ENCODE data around the gene SLC12A4.

SLC12A4 gene

GRCh38 chr16:67927131-67927941, 41.1 kb downstream of the SLC12A4 start:
- Histone ChIP-seq H3K27ac (ENCODE audit: insufficient read depth, low read length, poor library complexity, severe bottlenecking) (no peak overlapping the region), H3K9me3 (ENCODE audit: control insufficient read depth, low read length) (no peaks in the 10 kb centered on the region), H3K4me1 (ENCODE audit: control insufficient read depth, insufficient read depth, low read length, poor library complexity, severe bottlenecking) (peaks cover 3% of the 10 kb centered on the region), H3K36me3 (ENCODE audit: control insufficient read depth, insufficient read depth, low read length) (peaks cover 27% of the 10 kb centered on the region), H3K27me3 (replicated peaks; ENCODE audit: control insufficient read depth, insufficient read depth, low read length, poor library complexity, severe bottlenecking) (no peaks in the 10 kb centered on the region), H3K4me3 (ENCODE audit: insufficient read depth, low read depth, low read length, poor library complexity, severe bottlenecking) (no peak overlapping the region)
- no peak for DNase-seq

GRCh38 chr16:67926181-67926750, 42.2 kb downstream of the SLC12A4 start:
- Histone ChIP-seq H3K4me1 (ENCODE audit: control insufficient read depth, insufficient read depth, low read length, poor library complexity, severe bottlenecking) (peaks cover 3% of the 10 kb centered on the region), H3K9me3 (ENCODE audit: control insufficient read depth, low read length) (no peaks in the 10 kb centered on the region), H3K27me3 (replicated peaks; ENCODE audit: control insufficient read depth, insufficient read depth, low read length, poor library complexity, severe bottlenecking) (no peaks in the 10 kb centered on the region), H3K36me3 (ENCODE audit: control insufficient read depth, insufficient read depth, low read length) (peaks cover 18% of the 10 kb centered on the region), H3K27ac (ENCODE audit: insufficient read depth, low read length, poor library complexity, severe bottlenecking) (no peak overlapping the region), H3K4me3 (ENCODE audit: insufficient read depth, low read depth, low read length, poor library complexity, severe bottlenecking) (no peak overlapping the region)
- no peak for DNase-seq

- no peak overlapping the region for H3K4me3 ChIP-seq (ENCODE audit: insufficient read depth, low read depth, low read length, poor library complexity, severe bottlenecking)
- peaks cover 3% of the 10 kb centered on the region for H3K4me1 ChIP-seq (ENCODE audit: control insufficient read depth, insufficient read depth, low read length, poor library complexity, severe bottlenecking)
- H3K27me3 ChIP-seq (replicated peaks; ENCODE audit: control insufficient read depth, insufficient read depth, low read length, poor library complexity, severe bottlenecking) = no peaks in the 10 kb centered on the region
- no peak overlapping the region for H3K27ac ChIP-seq (ENCODE audit: insufficient read depth, low read length, poor library complexity, severe bottlenecking)
- no peaks in the 10 kb centered on the region for H3K9me3 ChIP-seq (ENCODE audit: control insufficient read depth, low read length)
- H3K36me3 ChIP-seq (ENCODE audit: control insufficient read depth, insufficient read depth, low read length) = peaks cover 13% of the 10 kb centered on the region
- DNase-seq = no peak
Measured at GRCh38 chr16:67924140-67924906, 44.1 kb downstream of the SLC12A4 start.

- Histone ChIP-seq H3K27ac (ENCODE audit: insufficient read depth, low read length, poor library complexity, severe bottlenecking) (no peak overlapping the region), H3K4me3 (ENCODE audit: insufficient read depth, low read depth, low read length, poor library complexity, severe bottlenecking) (no peak overlapping the region), H3K4me1 (ENCODE audit: control insufficient read depth, insufficient read depth, low read length, poor library complexity, severe bottlenecking) (peaks cover 3% of the 10 kb centered on the region), H3K27me3 (replicated peaks; ENCODE audit: control insufficient read depth, insufficient read depth, low read length, poor library complexity, severe bottlenecking) (no peaks in the 10 kb centered on the region), H3K9me3 (ENCODE audit: control insufficient read depth, low read length) (no peaks in the 10 kb centered on the region), H3K36me3 (ENCODE audit: control insufficient read depth, insufficient read depth, low read length) (peaks cover 13% of the 10 kb centered on the region)
- DNase-seq = no peak
Measured at GRCh38 chr16:67923414-67924116, 44.9 kb downstream of the SLC12A4 start.

- H3K36me3 ChIP-seq (ENCODE audit: control insufficient read depth, insufficient read depth, low read length) = peaks cover 8% of the 10 kb centered on the region
- H3K4me1 ChIP-seq (ENCODE audit: control insufficient read depth, insufficient read depth, low read length, poor library complexity, severe bottlenecking) = no peaks in the 10 kb centered on the region
- no peak for DNase-seq
- no peak overlapping the region for H3K4me3 ChIP-seq (ENCODE audit: insufficient read depth, low read depth, low read length, poor library complexity, severe bottlenecking)
- no peaks in the 10 kb centered on the region for H3K9me3 ChIP-seq (ENCODE audit: control insufficient read depth, low read length)
- no peak overlapping the region for H3K27ac ChIP-seq (ENCODE audit: insufficient read depth, low read length, poor library complexity, severe bottlenecking)
- H3K27me3 ChIP-seq (replicated peaks; ENCODE audit: control insufficient read depth, insufficient read depth, low read length, poor library complexity, severe bottlenecking) = no peaks in the 10 kb centered on the region
Measured at GRCh38 chr16:67922740-67923139, 45.7 kb downstream of the SLC12A4 start.

- no peaks in the 10 kb centered on the region for H3K4me1 ChIP-seq (ENCODE audit: control insufficient read depth, insufficient read depth, low read length, poor library complexity, severe bottlenecking)
- no peak for DNase-seq
- peaks cover 3% of the 10 kb centered on the region for H3K36me3 ChIP-seq (ENCODE audit: control insufficient read depth, insufficient read depth, low read length)
- no peak overlapping the region for H3K27ac ChIP-seq (ENCODE audit: insufficient read depth, low read length, poor library complexity, severe bottlenecking)
- H3K9me3 ChIP-seq (ENCODE audit: control insufficient read depth, low read length) = no peaks in the 10 kb centered on the region
- no peak overlapping the region for H3K4me3 ChIP-seq (ENCODE audit: insufficient read depth, low read depth, low read length, poor library complexity, severe bottlenecking)
- H3K27me3 ChIP-seq (replicated peaks; ENCODE audit: control insufficient read depth, insufficient read depth, low read length, poor library complexity, severe bottlenecking) = no peaks in the 10 kb centered on the region
Measured at GRCh38 chr16:67922221-67922620, 46.2 kb downstream of the SLC12A4 start.

- Histone ChIP-seq H3K36me3 (ENCODE audit: control insufficient read depth, insufficient read depth, low read length) (peaks cover 3% of the 10 kb centered on the region), H3K4me3 (ENCODE audit: insufficient read depth, low read depth, low read length, poor library complexity, severe bottlenecking) (no peak overlapping the region), H3K27me3 (replicated peaks; ENCODE audit: control insufficient read depth, insufficient read depth, low read length, poor library complexity, severe bottlenecking) (no peaks in the 10 kb centered on the region), H3K4me1 (ENCODE audit: control insufficient read depth, insufficient read depth, low read length, poor library complexity, severe bottlenecking) (no peaks in the 10 kb centered on the region), H3K9me3 (ENCODE audit: control insufficient read depth, low read length) (no peaks in the 10 kb centered on the region), H3K27ac (ENCODE audit: insufficient read depth, low read length, poor library complexity, severe bottlenecking) (no peak overlapping the region)
- no peak for DNase-seq
Measured at GRCh38 chr16:67919622-67920221, 48.7 kb downstream of the SLC12A4 start.

- H3K27me3 ChIP-seq (replicated peaks; ENCODE audit: control insufficient read depth, insufficient read depth, low read length, poor library complexity, severe bottlenecking) = no peaks in the 10 kb centered on the region
- no peaks in the 10 kb centered on the region for H3K4me1 ChIP-seq (ENCODE audit: control insufficient read depth, insufficient read depth, low read length, poor library complexity, severe bottlenecking)
- H3K27ac ChIP-seq (ENCODE audit: insufficient read depth, low read length, poor library complexity, severe bottlenecking) = no peak overlapping the region
- no peak overlapping the region for H3K4me3 ChIP-seq (ENCODE audit: insufficient read depth, low read depth, low read length, poor library complexity, severe bottlenecking)
- peaks cover 3% of the 10 kb centered on the region for H3K36me3 ChIP-seq (ENCODE audit: control insufficient read depth, insufficient read depth, low read length)
- H3K9me3 ChIP-seq (ENCODE audit: control insufficient read depth, low read length) = no peaks in the 10 kb centered on the region
- DNase-seq = no peak
Measured at GRCh38 chr16:67917852-67918236, 50.6 kb downstream of the SLC12A4 start.

- Histone ChIP-seq H3K27me3 (replicated peaks; ENCODE audit: control insufficient read depth, insufficient read depth, low read length, poor library complexity, severe bottlenecking) (no peaks in the 10 kb centered on the region), H3K27ac (ENCODE audit: insufficient read depth, low read length, poor library complexity, severe bottlenecking) (no peak overlapping the region), H3K4me1 (ENCODE audit: control insufficient read depth, insufficient read depth, low read length, poor library complexity, severe bottlenecking) (no peaks in the 10 kb centered on the region), H3K4me3 (ENCODE audit: insufficient read depth, low read depth, low read length, poor library complexity, severe bottlenecking) (no peak overlapping the region), H3K9me3 (ENCODE audit: control insufficient read depth, low read length) (no peaks in the 10 kb centered on the region), H3K36me3 (ENCODE audit: control insufficient read depth, insufficient read depth, low read length) (peaks cover 3% of the 10 kb centered on the region)
- no peak for DNase-seq
Measured at GRCh38 chr16:67917140-67917851, 51.1 kb downstream of the SLC12A4 start.

Data from effector memory CD4-positive, alpha-beta T cell (primary cell).